Activated naive CD4-positive, alpha-beta T cell (primary cell): Measurements from ENCODE around the gene KRTAP19-7.

Experiments used
- DNase-seq, 4 experiments: peaks; one replicate each; lab custom pipeline; 2025; lab: John Stamatoyannopoulos, UW

The KRTAP19-7 gene

GRCh38 chr21:30561264-30561895, at the start of gene KRTAP19-7:
TSS of gene KRTAP19-7 (minus strand) at chr21:30561314. CDS start at chr21:30561289, 25 bp downstream.
- DNase-seq = no peak

GRCh38 chr21:30605968-30606367, 44.9 kb upstream of the KRTAP19-7 start:
- no peak for DNase-seq

- DNase-seq = no peak
Observed at GRCh38 chr21:30600787-30601186, 39.7 kb upstream of the KRTAP19-7 start, which contains the start of gene KRTAP22-1. TSS of gene KRTAP22-1 (plus strand) at chr21:30601087.

GRCh38 chr21:30598802-30599201, 37.7 kb upstream of the KRTAP19-7 start, which contains the start of gene KRTAP6-2:
TSS of gene KRTAP6-2 (minus strand) at chr21:30598902. CDS start at chr21:30598874, 28 bp downstream.
- DNase-seq = no peak

GRCh38 chr21:30592140-30592539, 31.0 kb upstream of the KRTAP19-7 start, which contains the start of gene KRTAP6-3:
TSS of gene KRTAP6-3 (plus strand) at chr21:30592440. CDS start at chr21:30592446, 6 bp downstream.
- no peak for DNase-seq

- no peak for DNase-seq
Observed at GRCh38 chr21:30590297-30590696, 29.2 kb upstream of the KRTAP19-7 start, which contains the start of gene KRTAP22-2. TSS of gene KRTAP22-2 (minus strand) at chr21:30590397.

GRCh38 chr21:30582870-30583269, 21.8 kb upstream of the KRTAP19-7 start:
- no peak for DNase-seq

- no peak for DNase-seq
Observed at GRCh38 chr21:30580132-30580531, 19.0 kb upstream of the KRTAP19-7 start.

- DNase-seq = no peak
Observed at GRCh38 chr21:30579346-30579745, 18.2 kb upstream of the KRTAP19-7 start.

- no peak for DNase-seq
Observed at GRCh38 chr21:30577766-30578165, 16.7 kb upstream of the KRTAP19-7 start.

- no peak for DNase-seq
Observed at GRCh38 chr21:30567617-30568016, 6.5 kb upstream of the KRTAP19-7 start.

- DNase-seq = no peak
Observed at GRCh38 chr21:30563630-30564029, 2.5 kb upstream of the KRTAP19-7 start.

GRCh38 chr21:30563072-30563471, 2.0 kb upstream of the KRTAP19-7 start:
- no peak for DNase-seq

GRCh38 chr21:30561957-30562356, 843 bp upstream of the KRTAP19-7 start:
- DNase-seq = no peak

GRCh38 chr21:30555095-30555494, 6.0 kb downstream of the KRTAP19-7 start:
- DNase-seq = no peak

- DNase-seq = no peak
Observed at GRCh38 chr21:30552782-30553181, 8.3 kb downstream of the KRTAP19-7 start.

- DNase-seq = no peak
Observed at GRCh38 chr21:30541764-30542163, 19.4 kb downstream of the KRTAP19-7 start, which contains the start of gene KRTAP19-6. TSS of gene KRTAP19-6 (minus strand) at chr21:30541864. CDS start at chr21:30541833, 31 bp downstream.

GRCh38 chr21:30518876-30519275, 42.2 kb downstream of the KRTAP19-7 start:
- DNase-seq = no peak

GRCh38 chr21:30515681-30516080, 45.4 kb downstream of the KRTAP19-7 start:
- DNase-seq = no peak
